Left hindlimb (tissue), 1 donor: Measurements from ENCODE around the gene CLEC16A.
A peak's percentile ranks its signal among the peaks of the same experiment; 100 is the strongest.

Experiments used
- DNase-seq: peaks from one replicate; pipeline ENCODE4 v3.0.0-alpha.2; 2018

CLEC16A gene

DNA sequence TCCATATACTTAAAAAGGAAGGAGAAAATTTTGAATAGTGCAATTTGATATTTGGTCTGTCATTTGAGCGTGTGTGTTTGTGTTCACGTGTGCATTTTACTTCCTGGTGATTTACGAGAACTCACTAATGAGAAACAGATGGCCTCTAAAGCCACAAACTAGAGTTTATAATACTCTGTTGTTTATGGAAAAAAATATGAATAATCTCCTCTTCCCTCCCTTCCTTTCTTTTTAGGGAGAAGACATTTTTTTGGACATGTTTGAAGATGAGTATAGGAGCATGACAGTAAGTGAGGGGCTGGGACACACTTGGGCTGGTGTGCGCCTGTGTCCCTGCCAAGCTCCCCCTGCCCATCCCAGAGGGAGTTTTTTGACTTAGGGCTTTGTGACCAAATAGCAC lies 102.7 kb downstream of the CLEC16A start:
- no peak for DNase-seq

DNA sequence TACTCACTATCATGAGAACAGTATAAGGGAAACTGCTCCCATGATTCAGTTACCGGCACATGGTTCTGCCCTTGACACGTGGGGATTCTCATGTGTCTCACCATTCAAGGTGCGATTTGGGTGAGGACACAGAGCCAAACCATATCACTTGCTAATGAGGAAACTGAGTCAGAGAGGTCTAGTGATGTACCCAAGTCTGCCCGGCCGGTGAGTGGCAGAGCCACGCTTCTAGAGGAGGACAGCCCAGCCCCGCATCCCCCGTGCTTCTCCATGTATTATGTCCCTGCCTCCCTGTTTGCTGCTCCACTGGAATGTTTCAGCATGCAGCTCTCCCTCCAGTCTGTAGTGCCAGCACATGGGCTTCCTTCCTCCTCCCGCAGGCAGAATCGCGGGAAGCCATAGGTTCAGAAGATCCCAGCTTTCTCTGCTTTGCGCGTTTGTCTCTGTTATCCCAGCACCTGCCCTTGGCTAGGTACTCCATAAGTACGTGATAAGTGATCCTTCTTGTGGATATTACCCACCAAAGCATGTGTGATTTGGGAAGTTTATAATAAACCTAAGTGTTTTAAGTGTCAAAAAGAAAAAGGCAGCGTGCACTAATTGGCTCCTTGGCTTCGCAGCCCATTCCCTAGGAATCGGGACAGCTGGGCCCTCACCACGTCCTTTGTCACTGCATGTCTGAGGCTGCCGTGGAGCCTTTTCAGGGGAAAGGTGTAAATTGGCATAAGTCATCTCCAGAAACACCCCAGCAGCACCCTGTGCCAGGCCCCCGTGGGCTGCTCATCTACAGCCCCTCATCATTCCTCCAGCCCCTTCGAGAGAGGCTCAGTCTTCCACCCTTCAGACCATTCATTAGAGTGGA lies 103.8 kb downstream of the CLEC16A start:
- no peak for DNase-seq

DNA sequence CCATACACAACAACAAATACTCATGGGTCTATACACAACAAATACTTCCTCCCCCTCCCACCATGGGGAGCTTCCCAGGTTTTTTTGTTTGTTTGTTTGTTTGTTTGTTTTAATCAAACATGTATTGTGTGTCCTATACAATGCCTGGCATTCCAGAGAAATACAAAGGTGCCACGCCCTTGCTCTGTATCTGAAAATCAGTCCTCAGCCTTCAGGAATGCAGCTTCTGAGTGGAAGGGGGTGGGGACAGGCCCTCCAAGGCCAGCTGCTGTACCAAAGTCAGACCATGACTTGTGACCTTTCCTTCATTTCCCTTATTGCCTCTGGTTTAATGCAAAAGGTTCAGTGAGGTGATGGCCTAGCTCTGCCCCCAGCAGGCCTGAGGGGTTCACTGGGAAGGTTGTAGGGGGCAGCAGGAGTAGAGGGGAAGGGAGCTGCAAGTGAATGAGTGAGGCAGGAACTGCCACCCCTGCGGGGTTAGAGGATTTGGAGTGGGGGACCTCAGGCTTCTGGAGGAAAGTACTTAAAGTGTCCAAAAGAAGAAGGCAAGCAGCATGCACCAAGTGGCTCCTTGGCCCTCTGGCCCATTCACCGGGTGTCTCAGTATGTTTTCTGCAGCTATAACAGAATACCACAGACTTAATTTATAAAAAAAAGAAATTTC lies 105.2 kb downstream of the CLEC16A start:
- no peak for DNase-seq

DNA sequence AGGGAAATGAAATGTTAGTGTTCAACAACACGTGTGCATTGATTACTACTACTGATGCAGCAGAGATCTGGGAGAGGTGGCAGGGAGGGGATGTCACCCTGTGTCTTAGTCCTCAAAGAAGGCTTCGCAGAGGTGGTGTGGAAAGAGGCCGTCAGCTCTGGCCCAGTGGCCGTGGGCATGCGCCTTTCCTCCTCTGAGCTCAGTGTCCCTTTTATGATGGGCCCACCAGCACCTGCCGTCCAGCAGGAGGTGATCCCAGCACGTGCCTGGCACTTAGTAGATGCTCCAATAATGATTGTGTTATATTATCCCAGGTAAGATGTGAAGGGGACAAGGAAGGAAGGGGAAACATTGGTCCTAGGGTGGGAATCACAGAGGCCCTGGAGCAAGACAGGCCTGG lies 106.2 kb downstream of the CLEC16A start:
- no peak for DNase-seq

DNA sequence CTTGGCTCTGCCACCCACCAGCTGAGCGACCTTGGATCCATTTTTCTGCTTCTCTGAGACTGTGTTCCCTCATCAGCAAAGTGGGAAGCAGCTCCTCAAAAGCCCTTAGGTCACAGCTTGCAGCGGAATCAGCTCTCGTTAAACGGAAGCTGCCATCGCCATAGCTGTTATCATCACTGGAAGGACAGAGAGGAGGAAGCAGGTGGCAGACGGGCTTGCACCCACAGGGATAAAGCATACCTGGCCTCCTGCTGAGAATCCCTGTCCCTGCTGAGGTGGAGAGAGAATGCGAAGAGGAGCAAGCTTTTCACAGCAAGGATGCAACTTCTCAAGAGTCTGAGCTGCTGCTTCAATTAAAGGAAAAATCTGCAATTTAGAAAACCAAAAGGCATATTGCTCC lies 106.6 kb downstream of the CLEC16A start:
- no peak for DNase-seq

DNA sequence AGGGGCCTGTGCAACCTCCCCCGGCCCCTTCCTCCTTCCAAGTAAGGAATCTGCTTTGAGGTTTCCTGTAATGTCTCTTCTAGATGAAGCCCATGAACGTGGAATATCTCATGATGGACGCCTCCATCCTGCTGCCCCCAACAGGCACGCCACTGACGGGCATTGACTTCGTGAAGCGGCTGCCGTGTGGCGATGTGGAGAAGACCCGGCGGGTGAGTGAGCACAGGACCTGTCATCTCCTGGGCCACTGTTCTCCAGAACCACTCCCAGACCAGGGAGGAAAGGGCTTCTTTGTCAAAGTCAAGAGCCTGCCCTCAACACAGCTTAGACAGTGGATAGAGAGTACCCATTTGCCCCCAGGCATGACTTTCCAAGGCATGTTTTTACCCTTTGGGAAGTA lies 107.1 kb downstream of the CLEC16A start:
- DNase-seq = no peak

DNA sequence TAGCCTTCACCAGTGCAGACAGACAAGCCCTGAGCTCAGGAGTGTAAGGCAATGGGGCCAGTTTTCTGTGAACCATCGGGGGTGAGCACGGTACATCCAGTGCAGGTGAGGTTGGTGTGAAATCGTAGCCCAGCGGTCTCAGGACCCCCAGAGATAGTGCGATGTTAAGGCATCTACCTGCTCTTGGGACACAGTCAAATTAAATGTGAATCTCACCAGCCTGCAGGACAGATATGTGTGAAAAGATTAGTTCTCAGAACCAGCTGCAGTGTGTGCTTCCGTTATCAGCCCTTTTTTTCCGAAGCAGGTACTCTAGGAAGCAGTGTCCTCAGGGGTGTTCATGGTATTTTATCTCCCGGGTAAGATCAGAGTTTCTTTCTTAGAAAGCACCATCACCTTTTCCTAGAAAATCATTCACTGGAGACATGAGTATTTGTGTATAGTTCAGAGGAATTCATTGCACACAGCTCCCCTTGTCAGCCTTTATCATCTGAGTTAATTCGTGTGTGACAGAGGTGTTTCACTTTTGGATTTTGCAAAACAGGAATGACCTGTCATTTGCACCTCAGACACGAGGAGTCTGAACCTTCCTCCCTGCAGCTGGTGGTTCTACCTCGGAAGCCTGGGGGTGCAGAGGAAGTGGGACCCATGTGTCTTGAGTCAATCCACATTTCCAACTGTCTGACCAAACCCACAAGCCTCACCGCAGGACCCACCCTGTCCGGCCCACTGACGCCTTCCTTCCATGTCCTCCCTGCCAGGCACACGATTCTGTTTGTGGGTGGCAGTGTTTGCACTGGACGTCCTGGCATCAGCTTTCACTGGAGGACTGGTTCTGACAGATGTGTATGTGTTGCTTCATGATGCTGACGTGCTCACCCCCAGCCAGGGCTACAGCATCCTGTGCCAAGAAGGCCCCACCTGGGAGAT lies 107.8 kb downstream of the CLEC16A start:
- peak; percentile 58 for DNase-seq

DNA sequence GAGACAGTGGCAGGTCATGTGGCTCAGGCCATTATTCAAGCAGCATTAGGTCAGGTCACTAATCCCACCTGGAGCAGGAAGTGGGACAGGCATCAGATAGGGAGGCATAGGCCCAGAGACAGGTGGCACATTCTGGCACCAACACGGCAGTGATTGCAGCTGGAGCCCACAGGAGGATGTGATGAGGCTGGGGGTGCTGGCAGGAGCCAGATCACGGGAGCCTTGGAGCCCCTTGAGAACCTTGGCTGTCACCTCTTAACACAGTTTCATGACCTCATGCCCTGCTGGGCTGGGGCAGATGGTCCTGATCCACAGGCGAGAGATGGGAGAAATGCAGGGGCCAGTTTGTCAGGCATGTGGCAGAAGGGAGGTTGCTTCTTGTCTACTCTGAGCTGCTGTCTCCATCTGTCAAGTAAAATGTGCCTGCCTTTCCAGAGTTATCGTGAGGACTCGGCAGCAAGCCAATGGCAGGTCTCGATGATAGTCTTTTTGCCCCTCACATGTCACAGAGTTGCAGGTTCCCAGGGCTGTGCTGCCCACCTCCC lies 109.6 kb downstream of the CLEC16A start:
- no peak for DNase-seq

DNA sequence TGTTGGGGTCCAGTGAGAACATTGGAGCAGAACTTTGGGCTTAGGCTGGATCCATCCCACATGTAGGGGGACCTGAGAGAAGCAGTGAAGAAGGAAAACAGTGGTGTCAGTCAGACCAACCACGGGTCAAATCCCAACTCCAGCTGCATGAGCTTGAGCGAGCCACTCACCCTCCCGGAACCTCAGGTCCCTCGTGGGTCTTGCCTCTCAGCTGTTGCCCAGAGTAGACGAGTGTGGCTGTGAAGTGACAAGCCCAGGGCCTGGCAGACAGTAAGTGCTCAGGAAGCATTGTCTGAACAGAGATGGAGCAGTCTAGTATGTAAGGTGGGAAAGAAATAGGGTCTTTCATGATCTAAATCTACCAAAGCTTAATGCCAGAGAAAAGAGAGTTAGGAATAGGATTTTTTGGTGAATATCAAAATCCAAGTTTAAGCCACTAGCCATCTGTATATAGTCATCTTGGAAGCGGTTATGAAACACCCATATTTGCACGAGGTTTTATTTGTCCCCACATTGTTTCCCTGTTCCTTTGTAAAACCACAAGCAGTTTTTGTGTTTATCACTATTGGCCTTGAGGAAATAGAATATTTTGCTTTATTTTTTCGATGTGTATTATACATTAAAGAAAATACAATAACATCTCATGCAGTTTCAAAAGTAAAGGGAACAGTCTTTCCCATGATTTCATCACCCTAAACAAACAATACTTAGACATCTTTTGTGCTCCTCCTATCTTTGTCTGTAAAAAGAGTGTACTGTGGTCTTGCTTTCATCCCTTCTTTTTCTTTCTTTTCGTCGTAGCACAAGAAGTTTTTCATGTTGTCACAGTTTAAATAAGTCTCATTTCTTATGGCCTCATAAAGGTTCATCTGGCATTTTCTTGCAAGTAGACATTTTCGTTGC lies 112.0 kb downstream of the CLEC16A start:
- no peak for DNase-seq

DNA sequence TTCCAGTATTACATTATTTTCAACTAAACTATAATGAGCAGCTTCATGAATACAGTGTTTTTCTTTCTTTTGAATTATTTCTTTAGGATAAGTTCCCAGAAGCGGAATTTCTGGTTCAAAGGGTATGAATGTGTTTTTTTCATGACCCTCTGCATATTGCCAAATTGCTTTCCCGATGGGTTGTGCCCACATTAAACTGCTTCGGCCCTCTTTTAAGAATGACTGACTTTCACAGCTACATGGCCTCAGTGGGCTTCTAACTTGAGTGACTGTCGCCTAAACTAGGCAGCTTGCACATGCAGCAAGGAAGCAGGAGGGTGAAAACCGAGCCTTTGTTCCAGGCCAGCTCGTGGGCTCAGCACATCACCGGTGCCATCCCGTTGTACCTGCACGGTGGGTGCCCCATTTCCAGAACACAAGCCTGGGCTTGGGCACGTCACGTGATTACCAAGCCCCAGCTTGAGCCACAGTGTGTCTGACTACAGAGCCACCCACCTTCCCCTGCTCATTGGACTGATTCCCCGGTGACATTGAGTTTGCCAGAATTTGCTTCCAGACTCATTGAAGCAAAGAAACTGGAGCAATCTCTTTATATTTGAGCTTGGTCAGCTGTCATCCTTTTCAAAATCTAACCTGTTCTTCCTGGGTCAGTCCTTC lies 112.8 kb downstream of the CLEC16A start:
- DNase-seq = no peak

DNA sequence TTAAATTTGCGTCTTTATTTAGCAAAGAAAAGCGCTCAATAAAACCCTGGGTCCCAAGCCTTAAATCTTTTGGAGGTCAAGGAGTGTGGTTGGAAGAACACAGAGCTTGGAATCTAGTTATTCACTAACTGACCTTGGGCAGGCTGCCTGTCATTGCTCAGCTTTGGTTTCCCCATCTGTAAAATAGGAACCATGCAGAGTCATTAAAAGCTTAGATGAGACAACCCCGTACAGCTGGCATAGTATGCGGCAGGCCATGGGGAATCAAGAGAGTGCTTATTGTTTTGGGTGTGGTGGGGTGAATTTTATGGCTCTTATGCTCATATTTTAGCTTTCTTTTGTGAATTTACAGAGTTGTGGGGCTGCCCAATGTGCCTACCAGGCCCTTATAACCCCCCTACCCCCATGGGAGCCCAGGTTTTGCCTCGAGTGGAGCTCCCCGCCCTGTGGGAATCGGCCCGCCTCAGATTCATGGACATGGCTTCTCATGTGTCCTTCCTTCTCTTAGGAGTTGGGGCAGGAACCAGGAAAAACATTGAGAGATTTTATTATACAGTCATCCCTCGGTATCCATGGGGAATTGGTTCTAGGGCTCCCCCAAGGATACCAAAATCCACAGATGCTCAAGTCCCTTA lies 113.5 kb downstream of the CLEC16A start:
- DNase-seq = no peak

DNA sequence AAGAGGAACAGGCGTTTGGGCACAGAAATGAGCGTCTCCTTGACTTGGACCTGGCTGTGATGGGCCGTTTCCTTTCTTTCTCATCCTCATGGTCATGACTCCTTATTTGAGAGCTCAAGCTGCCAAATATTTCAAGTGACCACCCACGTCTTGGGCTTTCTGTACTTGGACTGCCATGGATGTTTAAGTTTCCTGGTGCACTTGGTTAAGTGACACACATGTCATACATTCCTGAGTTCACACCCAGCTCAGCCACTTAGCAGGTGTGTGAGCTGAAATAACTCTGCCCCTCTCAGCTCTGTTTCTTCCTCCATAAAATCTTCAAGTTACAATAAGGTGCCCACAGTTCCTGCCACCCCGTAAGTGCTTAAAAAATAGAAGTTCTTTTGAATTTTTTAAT lies 114.5 kb downstream of the CLEC16A start:
- DNase-seq = no peak

DNA sequence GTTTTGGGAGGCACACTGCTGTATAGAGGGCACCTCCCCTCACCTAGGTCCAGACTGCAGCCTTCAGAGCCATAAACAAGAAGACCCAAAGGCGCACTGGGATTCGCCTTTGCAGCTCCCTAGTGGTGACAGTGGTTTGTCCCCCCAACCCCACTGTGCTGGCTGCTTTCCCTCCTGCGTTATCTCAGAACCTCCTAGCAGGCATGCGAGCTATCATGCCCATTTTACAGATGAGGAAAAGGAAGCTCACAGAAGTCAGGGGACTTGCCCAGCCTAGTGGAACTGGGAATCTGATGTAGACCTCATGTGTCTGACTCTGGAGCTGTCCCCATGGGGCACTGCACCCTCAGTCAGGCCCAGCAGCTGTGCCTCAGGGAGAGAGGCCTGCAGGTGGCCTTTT lies 115.2 kb downstream of the CLEC16A start:
- no peak for DNase-seq

DNA sequence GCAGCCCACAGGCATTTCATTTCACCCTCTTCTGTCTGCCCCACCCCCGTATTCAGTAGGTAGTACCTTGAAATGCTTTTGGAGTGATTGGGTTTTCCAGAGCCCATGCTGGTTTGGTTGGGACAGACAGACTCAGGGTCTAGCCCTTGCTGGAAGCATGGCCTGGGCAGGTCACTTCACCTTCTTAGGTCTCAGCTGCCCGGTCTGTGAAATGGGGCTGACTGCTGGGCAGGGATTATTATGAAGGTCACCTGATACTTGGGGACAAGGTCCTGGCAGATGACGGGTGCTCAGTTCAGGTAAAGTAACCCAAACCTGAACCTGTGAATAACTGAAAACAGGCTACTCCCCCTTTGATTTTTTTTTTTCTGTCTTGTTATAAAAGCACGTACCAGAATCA lies 116.0 kb downstream of the CLEC16A start:
- DNase-seq = no peak

DNA sequence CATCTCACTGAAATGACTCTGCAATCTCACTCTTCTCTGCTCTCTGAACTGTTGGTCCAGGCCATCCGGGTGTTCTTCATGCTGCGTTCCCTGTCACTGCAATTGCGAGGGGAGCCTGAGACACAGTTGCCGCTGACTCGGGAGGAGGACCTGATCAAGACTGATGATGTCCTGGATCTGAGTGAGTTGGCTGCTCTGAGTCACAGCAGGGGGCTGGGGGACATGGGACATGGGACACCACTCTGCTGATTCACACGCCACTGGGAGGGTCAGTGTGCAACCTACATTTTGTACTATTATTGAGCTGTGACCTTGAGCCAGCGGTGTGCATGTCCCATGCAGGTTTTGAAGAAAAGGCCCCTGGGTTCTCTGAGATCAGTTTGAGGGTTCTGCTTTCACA lies 116.5 kb downstream of the CLEC16A start:
- DNase-seq = no peak

DNA sequence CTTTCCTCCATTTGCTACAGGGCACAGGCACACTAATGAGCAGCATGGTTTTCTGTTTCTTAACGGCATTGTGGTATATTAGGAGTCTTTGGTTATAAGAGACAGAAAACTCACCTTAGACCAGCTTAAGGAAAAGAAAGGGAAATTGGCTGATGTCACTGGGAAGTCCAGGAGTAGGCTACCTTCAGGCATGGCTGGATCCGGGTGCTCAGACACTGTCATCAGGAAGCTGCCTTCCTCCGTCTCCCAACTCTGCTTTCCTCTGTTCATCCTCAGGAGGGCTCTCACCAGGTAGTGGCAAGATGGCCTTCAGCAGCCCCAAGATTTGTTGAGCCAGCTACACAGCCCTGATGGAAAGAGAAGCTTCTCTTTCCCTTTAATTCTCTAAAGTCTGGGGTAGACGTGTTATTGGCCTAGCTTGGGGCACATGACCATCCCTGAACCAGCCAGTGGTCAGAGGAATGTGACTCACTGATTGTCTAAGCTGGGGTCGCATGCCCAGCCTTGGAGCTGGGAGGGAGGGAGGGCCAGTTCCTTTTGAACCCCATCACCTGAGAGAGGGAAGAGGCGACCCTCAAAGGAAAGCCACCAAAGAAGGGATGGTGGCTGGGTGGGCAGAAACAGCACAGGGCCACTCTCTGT lies 117.4 kb downstream of the CLEC16A start:
- no peak for DNase-seq

DNA sequence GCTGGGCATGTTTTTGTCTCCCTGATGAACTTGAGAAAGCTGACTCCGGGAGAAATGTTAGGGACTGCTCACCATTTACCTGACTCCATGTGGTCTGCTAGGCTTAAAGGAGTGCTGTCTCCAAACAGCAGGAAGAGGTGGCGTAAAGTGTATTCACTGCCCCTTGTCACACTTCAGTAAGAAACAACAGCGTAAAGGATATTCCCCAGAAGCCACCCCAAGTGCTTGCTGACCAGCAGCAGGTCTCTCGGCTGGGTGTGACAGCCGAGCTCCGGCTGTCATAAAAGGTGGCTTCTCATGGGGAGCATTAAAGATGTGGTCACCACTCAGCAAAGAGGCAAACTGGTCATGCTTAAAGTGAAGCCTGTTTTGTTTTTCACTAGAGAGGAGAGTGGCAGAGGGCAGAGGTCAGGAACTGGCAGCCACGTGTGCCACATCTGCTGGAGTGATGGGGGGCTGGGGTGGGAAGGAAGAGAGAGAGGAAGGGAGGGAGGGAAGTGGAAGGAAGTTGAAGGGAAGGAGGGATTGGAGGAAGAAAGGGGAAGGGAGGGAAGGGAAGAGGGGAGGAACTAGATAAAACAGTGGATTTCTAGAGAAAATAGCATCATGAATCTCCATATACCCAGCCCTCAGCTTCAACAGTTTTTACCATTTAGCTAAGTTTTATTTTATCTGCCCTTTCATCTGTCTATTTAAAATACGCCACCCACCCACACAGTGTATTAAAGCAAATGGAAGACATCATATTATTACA lies 119.3 kb downstream of the CLEC16A start:
- DNase-seq = no peak

DNA sequence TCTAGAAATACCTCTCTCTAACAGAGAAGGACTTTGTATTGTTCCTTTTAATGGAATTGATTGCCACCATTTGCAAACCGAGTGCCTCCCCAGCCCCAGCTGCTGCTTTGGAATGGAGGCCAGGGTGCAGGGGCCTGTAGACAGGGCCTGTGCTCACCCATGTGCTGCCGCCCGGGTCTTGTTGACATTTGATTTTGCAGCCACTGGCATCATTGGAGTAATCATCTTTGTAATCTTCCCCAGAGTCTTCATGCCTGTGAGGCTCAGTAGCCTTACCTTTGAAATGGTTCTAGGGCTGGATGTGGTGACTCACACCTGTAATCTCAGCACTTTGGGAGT lies 119.8 kb downstream of the CLEC16A start:
- no peak for DNase-seq

DNA sequence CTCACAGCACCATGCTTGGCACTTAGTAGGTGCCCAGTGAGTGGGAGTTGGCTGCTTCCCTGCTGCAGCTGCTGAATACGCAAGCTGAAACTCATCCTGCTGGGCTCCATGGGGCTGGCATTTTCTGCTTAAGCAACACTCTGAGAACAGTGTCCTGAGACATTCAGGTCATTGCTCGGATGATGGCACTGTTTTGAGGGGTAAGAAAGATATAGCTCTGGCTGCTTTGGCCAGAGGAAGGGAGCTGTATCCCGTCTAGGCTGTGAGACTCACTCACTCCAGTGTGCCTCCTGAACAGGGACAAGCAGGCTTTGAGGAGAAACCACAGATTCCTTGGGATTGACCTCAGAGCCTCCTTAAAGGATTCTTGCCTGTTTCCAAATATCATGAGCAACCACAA lies 120.5 kb downstream of the CLEC16A start:
- no peak for DNase-seq
